GM19238 (cell line): ENCODE data around the gene RHOJ.
"Not testable (repeated sequence)": the region's sequence is repeated elsewhere in the genome, so short reads cannot be mapped to it uniquely, and the experiment has no call there.

Experiments
- DNase-seq: peaks from one replicate; pipeline ENCODE4 v3.0.0; 2011; ENCODE audit warnings: low spot score; ENCODE audit not compliant: insufficient read length

RHOJ gene

DNA sequence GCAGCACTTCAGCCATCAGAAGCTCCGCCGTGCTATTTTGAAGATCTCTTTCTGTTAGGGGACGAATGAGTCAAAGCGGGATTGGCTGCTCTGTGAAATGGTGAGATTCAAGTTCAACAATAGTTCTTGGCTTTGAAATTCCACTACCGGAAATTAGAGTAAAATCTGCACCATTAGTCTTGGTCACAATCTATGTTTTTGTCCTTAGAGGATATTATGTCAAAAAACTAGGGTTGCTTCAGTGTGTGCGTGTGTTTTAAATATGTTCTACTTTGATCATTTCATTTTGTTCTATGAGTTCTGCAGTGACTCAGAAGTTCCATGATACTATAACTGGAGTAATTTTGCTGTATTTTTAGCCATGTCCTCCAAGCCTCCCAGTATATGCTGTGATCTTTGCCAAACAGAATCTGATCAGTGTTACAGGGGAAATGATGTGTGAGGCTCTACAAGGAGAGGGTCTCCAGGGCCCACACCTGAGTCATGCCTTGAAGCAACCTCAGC lies 91.9 kb downstream of the RHOJ start:
- no peak for DNase-seq

DNA sequence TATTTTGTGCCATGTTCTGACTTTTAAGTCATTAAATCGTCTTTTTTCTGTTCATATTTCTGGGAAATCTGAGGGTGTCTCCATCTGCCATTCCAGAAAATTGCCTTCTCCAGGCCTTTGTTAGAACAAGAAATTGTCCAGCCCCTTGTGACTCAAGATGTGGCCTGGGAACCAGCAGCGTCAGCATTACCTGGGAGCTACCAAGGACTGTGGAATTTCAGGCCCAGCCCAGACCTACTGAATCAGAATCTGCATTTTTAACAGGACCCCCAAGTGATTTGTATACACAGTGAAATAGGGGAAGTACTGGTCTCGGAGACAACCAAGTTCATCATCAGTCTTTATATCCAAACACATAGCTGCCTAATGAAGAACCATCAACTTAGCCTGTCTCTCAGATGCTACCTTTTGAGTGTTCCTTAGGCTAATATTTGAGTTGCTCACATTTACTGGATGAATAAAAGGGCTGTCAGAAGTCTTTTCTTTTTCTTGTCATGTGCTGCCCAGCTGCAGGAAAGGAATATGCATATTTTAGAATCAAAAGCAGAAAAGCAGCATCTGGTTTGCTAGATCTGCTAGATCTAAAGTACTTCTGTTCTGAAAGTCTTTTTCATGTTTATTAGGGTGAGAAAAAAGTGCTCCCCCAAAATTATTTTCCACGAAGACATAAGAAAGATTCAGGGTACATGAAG lies 93.3 kb downstream of the RHOJ start:
- no peak for DNase-seq

- no peak for DNase-seq
Observed at GRCh38 chr14:63299351-63300110, 95.3 kb downstream of the RHOJ start.

DNA sequence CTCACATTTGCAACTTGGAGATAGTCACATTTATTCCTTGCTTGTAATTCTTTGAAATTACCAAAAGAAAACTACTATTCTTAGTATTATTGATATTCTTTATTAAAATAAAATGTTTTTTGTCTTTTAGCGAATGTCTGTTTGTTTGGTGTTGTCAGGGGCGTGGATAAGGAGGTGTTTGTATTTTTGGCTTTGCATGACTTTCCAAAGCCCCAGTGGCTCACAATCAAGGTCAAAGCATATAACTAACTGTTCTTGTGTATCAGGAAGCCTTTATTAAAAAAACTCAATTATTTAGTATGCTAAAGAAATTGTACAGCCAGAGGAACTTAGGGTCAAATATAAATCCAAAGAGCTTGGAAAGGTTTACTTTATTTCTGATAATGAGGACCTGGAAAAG lies 96.6 kb downstream of the RHOJ start:
- DNase-seq, result no peak

DNA sequence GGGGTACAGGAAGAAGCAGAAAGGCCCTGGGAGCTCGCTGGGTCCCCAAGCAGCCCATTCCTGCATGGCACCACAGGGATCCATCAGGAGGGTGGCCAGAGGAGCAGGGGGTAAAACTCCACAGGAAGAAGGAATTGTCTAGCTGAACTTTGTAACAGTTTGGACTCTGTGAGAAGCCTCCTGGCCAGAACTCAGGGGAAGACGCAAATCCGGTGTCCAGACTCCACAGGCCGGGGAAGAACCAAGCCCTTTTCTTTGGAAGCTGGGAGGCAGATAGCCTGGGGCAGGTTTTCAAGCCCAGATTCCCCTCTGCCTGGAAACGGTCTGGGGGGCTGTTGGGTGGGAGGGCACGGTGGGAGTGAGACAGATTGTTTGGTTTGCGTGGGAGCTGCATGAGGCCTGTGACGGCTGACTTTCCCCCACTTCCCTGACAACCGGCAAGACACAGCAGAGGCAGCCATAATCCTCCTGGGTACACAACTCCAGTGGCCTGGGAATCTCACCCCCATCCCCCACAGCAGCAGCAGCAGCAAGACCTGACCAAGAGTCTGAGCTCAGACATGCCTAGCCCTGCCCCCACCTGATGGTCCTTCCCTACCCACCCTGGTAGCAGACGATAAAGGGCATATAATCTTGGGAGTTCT lies 97.8 kb downstream of the RHOJ start:
- DNase-seq, result no peak

DNA sequence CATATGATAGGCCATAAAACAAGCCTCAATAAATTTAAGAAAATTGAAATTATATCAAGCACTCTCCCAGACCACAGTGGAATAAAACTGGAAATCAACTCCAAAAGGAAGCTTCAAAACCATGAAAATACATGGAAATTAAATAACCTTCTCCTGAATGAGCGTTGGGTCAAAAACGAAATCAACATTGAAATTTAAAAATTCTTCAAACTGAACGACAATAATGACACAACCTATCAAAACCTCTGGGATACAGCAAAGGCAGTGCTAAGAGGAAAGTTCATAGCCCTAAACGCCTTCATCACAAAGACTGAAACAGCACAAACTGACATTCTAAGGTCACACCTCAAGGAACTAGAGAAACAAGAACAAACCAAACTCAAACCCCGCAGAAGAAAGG lies 100.2 kb downstream of the RHOJ start:
- DNase-seq, result not testable (repeated sequence)

DNA sequence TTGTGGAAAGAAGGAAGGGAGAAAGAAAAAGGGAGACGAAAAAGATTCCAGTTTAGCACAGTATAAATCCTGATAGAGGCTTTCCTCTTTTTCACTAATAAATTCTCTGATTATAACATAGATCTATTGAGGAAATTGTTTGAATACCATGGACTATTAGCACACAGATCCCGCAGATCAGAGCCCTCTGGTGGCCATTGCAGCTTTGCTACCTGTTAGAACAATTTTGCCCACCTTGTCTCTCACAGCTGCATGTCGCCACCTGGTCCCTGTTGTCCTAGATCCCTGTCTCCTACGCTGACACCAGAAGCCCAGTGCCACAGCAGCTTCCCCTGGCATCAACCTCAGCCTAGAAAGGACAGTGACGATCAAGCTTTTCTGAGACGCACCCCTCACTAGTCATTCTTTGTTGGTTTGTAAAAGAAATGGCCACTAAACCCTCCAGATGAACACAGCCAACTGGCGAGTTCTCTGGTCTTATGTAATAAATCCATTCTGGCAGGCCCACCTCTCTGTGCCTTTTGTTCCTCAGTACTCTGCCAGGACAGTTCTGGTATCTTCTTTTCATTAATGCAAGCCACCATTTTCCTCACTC lies 104.6 kb downstream of the RHOJ start:
- no peak for DNase-seq

DNA sequence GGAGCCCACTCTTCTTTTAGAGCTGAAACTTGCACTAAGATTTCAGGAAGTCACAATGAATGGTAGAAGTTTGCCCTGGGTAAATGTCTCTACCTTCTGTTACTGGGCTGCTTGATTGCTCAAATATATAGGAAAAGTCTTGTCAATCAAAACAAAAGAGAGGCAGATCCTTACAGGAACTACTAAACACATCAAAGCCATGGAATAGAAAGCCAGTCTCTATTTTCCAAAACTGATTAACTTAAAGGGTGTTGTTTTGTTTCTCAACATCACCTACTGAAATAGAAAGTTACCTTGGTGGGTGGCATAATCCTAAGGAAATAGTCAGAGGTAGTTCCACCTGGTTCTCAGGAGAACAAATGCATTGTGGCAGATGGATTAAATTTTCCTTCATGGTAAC lies 114.6 kb downstream of the RHOJ start, which contains the start of gene GPHB5:
TSS of gene GPHB5 (minus strand) at position 101 of the 400 bp plus-strand sequence. CDS start 1,086 bp downstream, outside the sequence.
- DNase-seq, result no peak

- DNase-seq, result no peak
Observed at GRCh38 chr14:63322472-63322871, 118.2 kb downstream of the RHOJ start.

DNA sequence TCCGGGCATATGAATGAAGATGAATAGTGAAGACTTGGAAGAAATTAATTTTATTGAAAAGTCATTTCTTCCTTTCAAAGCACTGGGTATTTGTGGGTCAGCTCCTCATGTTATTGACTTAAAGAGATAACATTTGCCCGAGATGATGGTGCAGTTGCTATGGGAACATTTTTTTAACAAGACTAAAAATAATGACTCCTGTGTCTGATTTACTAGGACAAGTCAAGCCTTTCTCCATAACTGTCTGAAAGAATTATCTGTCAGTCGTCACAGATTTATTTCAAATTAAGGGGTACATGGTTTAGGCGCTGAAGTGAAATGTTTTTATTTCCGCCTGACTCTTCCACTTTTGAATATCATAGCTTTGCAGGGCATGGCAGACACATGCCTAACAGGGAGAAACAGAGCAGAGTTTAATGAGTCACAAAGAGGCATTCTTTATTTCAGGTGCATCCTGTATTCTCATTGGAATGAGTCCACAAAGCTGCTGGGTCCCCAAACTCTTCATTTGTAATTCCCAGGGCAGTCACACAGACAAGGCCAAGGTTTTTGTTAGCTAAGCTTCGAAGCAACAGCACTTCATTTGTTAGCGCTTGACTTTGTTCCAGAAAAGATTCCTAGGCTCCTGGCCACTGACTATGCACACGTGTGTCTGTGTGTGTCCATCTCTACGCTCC lies 118.8 kb downstream of the RHOJ start:
- DNase-seq, result no peak

DNA sequence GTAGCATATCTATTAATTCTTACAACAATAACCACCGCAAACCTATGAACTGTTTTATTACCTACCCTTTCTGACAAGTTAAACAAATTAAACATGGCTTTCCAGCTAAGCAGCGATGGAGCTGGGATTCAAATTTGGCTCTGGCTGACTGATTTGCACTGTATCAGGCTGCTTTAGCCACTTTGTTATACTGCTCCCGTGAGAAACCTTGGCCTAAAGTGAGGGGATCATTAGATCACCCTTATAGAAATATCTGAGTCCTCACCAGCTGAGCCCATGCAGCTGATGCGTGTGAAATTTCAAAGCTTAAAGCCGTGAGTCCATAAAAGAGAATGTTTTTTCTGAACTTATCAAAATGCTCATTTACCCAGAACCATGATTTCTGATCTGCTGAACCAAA lies 122.6 kb downstream of the RHOJ start:
- no peak for DNase-seq

DNA sequence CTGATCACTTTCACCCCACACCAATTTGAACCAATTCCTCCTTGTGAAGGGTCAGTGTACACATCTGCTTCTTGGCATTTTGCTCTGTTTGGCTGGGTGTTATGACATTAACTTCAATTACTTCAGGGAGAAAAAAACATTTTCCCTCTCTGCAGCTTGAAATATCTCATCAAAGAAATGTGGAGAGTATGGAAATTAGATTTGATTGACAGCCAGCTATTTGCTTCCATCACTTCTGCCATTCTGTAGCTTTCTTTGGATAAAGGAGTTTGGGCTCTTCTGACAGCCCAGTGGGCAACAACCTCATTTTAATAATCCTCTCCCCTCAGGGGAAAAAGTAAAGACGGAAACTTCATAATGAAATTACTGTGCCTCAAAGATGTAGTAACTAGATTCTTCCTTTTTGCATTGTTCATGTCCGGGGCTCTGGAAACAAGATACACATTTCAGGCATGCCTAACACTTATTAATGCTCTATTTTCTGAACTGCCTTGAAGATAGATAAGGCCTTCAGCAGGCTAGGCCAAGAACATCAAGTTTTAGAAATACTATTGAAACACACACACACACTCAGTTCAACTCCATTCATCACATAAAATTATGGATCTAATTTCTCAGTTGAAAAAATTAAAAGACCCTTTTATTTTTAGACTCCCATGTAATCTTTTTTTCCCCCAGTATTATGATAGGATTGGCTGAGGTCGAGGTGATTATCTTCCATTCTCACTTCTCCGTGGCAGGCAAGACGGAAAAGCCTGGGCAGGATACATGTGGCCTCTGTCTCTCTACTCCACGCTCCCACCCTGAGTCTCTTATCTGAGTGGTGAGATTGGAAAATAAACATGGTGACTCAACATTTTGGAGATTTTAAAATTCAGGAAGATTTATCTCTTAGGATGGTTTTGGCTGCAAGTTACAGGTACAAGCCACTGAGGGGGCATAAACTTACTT lies 124.8 kb downstream of the RHOJ start:
- no peak for DNase-seq

DNA sequence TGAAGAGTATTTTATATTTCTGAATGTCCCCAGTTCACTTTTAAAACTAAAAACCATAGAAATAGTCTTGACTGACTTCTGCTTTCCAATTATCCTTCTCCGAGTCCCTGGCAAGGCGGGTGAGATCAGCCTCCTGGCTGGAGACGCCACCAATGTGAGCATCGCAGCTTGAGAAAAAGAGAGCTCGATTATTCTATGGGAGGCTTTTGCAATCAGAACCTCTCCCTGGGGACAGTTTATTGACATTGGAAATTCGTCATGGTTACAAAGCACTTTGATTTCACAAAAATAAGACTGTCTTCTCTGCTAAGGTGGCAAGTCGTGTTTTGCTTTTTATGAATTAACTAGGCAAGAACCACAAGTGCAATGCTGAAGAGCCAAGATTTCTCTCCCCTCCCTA lies 138.1 kb downstream of the RHOJ start:
- no peak for DNase-seq
